PFSK-1 (cell line): Measurements from ENCODE around the gene LSAMP.

Experiments
- FOXP2 ChIP-seq: optimal IDR thresholded peaks from 2 replicates; pipeline ENCODE3; 2011; ENCODE audit warnings: borderline replicate concordance, control low read depth, inconsistent platforms; ENCODE audit not compliant: insufficient read depth; ENCODE audit errors: extremely low read length, extremely low read depth
- POLR2AphosphoS5 ChIP-seq: IDR thresholded peaks from 2 replicates; pipeline ENCODE4 v1.6.1; 2012; ENCODE audit warnings: low read depth, mild to moderate bottlenecking, control low read depth, low read length, moderate library complexity
- SIN3A ChIP-seq: IDR thresholded peaks from 2 replicates; pipeline ENCODE4 v1.6.1; 2012; ENCODE audit warnings: mild to moderate bottlenecking, low read length, moderate library complexity, borderline replicate concordance; ENCODE audit not compliant: insufficient read depth
- TAF1 ChIP-seq: IDR thresholded peaks from 2 replicates; pipeline ENCODE4 v1.6.1; 2012; ENCODE audit warnings: low read length, control low read depth, borderline replicate concordance; ENCODE audit not compliant: insufficient read depth
- TF ChIP-seq, protein P1 (sequence below), 2 experiments: IDR thresholded peaks; 2 replicates each; pipeline versions ENCODE4 v1.6.1 to v1.8.0; 2011 to 2012; ENCODE audit warnings: low read depth in 2 of 2, low read length in 2 of 2, control low read depth in 1 of 2, inconsistent platforms in 1 of 2, mild to moderate bottlenecking in 1 of 2, moderate library complexity in 1 of 2; ENCODE audit not compliant: insufficient read depth in 1 of 2

Gene LSAMP

DNA sequence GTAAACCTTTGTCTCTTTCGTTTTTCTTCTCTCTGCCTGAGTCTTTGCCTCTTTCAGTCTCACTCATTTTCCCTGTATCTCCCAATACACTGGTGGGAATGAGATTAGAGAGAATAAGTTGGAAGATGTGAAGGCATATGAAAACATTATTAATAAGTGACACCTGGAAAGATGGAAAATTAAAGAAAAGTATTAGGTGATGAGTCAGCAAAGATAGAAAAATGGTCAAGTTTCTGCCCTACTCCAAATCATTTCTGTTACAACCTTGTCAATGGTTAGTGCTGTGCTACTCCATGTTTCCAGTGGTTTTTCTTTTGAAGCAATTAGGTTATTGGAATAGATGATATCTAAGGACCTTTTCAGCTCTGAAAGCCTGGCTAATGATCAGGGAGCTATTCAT is 252.8 kb downstream of the LSAMP start:
- no peak for TF ChIP-seq POLR2AphosphoS5
- TF ChIP-seq SIN3A: no peak
- no peak for TF ChIP-seq FOXP2
- TF ChIP-seq, protein P1, sequence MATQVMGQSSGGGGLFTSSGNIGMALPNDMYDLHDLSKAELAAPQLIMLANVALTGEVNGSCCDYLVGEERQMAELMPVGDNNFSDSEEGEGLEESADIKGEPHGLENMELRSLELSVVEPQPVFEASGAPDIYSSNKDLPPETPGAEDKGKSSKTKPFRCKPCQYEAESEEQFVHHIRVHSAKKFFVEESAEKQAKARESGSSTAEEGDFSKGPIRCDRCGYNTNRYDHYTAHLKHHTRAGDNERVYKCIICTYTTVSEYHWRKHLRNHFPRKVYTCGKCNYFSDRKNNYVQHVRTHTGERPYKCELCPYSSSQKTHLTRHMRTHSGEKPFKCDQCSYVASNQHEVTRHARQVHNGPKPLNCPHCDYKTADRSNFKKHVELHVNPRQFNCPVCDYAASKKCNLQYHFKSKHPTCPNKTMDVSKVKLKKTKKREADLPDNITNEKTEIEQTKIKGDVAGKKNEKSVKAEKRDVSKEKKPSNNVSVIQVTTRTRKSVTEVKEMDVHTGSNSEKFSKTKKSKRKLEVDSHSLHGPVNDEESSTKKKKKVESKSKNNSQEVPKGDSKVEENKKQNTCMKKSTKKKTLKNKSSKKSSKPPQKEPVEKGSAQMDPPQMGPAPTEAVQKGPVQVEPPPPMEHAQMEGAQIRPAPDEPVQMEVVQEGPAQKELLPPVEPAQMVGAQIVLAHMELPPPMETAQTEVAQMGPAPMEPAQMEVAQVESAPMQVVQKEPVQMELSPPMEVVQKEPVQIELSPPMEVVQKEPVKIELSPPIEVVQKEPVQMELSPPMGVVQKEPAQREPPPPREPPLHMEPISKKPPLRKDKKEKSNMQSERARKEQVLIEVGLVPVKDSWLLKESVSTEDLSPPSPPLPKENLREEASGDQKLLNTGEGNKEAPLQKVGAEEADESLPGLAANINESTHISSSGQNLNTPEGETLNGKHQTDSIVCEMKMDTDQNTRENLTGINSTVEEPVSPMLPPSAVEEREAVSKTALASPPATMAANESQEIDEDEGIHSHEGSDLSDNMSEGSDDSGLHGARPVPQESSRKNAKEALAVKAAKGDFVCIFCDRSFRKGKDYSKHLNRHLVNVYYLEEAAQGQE (IDR thresholded peaks at IDR 0.05; ENCODE audit: insufficient read depth in 1 of 2, low read depth in 2 of 2, low read length in 2 of 2): no peak
- no peak for TF ChIP-seq TAF1

DNA sequence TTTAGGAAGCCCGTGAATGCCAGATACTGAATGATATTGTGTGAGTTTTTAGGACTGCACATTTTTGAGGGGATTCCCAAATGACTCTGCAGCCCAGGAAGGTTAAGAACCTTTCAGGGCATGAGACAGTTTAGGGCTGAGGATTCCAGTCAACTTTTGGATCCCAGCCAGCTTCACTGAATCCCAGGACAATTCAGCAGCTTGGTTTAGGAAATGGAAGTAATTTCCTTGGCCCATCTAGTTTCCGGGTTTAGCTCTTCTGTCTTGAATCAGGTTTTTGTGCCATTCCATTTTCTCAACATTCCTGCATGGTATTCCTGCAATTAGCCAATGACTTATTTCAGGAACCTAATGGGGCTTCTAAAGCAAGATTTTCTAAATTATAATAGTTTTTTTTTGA is 253.9 kb downstream of the LSAMP start:
- no peak for TF ChIP-seq POLR2AphosphoS5
- no peak for TF ChIP-seq FOXP2
- TF ChIP-seq, protein P1 (IDR thresholded peaks at IDR 0.05; ENCODE audit: insufficient read depth in 1 of 2, low read depth in 2 of 2, low read length in 2 of 2): no peak
- no peak for TF ChIP-seq TAF1
- no peak for TF ChIP-seq SIN3A

DNA sequence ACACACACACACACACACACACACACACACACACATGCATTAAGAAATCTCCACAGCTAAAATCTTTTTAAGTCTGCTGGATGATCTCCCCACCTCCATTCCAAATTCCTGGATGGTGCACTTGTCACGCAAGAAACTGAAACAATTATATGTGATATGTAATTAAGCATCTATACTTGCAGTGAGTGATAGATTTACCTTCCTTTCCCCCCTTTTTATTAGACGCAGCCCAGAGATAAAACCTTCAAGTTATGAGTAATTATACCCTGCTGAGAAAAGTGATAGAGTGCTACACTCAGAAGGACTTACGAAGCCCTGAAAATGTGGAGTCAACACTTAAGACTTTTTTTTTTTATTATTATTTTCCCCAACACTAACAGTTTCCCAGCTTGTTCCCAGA is 255.2 kb downstream of the LSAMP start:
- no peak for TF ChIP-seq SIN3A
- TF ChIP-seq, protein P1 (IDR thresholded peaks at IDR 0.05; ENCODE audit: insufficient read depth in 1 of 2, low read depth in 2 of 2, low read length in 2 of 2): no peak
- TF ChIP-seq POLR2AphosphoS5: no peak
- no peak for TF ChIP-seq TAF1
- TF ChIP-seq FOXP2: no peak

DNA sequence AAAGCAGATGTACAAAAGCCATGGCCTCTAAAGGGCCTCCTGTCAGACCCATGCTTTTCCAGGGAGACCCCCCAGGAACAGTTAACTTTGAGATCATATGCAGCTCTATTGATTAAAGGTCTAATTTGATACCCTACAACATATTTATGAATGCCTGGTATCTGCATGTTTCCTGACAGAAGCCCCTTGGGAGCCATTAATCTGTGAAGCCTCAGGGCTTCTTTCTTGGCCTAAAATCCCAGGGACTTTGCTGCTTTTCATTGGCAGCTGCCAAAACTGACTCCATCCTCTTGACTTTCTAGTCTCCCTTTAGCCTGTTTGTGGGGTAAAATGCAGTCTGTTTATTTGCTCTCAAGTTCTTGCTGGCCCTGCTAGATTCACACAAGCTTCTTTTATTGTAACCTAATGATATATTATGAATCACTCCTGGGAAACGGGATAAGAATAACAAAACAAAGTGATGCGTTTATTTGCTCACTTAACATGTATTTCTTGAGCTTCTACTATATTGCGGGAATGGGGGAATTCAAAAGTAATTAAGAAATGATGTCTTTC is 257.0 kb downstream of the LSAMP start:
- TF ChIP-seq SIN3A (no peak), POLR2AphosphoS5 (no peak), FOXP2 (no peak), TAF1 (no peak)

DNA sequence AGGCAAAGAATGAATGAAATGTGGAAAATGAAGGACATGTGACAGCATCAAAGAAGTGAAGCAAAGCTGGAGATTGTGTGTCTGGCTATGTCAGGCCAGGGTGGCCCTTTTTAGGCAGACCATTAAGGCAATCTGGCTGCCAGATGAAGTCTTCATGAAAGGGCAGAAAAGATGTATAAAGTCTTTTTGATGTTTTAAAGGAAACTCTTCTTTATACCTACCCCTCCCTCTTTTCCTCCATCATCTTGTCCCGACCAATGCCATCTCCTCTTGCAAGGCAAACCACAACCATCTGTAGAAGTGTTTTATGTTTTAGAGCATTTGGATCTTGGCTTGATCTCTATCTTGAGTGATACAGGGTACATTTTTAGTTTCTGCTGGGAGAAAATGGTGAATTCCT is 259.2 kb downstream of the LSAMP start:
- TF ChIP-seq, protein P1 (IDR thresholded peaks at IDR 0.05; ENCODE audit: insufficient read depth in 1 of 2, low read depth in 2 of 2, low read length in 2 of 2): no peak
- TF ChIP-seq POLR2AphosphoS5: no peak
- no peak for TF ChIP-seq FOXP2
- no peak for TF ChIP-seq SIN3A
- TF ChIP-seq TAF1: no peak

DNA sequence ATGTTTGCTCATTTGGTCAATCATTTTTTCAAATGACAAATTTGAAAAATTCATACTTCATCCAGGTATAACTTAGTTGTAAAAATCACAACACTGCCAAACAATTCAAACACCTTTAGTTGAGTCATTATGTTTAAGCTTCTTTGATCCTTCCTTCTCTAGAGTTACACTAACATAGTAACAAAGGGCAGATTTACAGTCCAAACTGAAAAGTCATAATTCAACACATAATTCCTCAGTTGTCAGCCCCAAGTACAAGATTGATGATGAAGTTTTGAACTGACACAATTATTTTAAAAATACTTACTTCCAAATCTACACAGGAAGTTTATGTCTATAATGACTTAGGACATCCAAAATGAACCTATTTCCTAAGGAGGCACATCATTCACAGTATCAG is 264.1 kb downstream of the LSAMP start:
- TF ChIP-seq, protein P1 (IDR thresholded peaks at IDR 0.05; ENCODE audit: insufficient read depth in 1 of 2, low read depth in 2 of 2, low read length in 2 of 2): no peak
- TF ChIP-seq POLR2AphosphoS5: no peak
- TF ChIP-seq TAF1: no peak
- TF ChIP-seq SIN3A: no peak
- no peak for TF ChIP-seq FOXP2
